HEK293 (cell line): Measurements from ENCODE around the gene PTPRN2.

ENCODE experiments used
- ATF2 ChIP-seq: fragments of 450-650 bp; formaldehyde crosslinking; IDR thresholded peaks from 2 replicates; pipeline ENCODE4 v1.5.1; 2016; ENCODE audit warnings: missing biosample characterization, missing genetic modification characterization, low read depth
- HIC1 ChIP-seq: fragments of 450-650 bp; formaldehyde crosslinking; IDR thresholded peaks from 2 replicates; pipeline ENCODE4 v1.5.1; 2016; ENCODE audit warnings: missing biosample characterization, missing genetic modification characterization
- KLF7 ChIP-seq: fragments of 450-650 bp; formaldehyde crosslinking; IDR thresholded peaks from 2 replicates; pipeline ENCODE4 v1.5.1; 2016; ENCODE audit warnings: missing biosample characterization, missing genetic modification characterization, borderline replicate concordance
- KLF8 ChIP-seq: fragments of 450-650 bp; formaldehyde crosslinking; IDR thresholded peaks from 2 replicates; pipeline ENCODE4 v1.5.1; 2016; ENCODE audit warnings: missing biosample characterization, missing genetic modification characterization
- SETDB1 ChIP-seq: IDR thresholded peaks from one replicate; pipeline ENCODE4 v1.6.1; 2017; ENCODE audit warnings: mild to moderate bottlenecking, low read length, moderate library complexity, mixed read lengths; ENCODE audit not compliant: insufficient read length
- TSHZ1 ChIP-seq: fragments of 450-650 bp; formaldehyde crosslinking; IDR thresholded peaks from 2 replicates; pipeline ENCODE4 v1.5.1; 2016; ENCODE audit warnings: missing biosample characterization, missing genetic modification characterization, borderline replicate concordance
- ZBTB10 ChIP-seq: fragments of 450-650 bp; formaldehyde crosslinking; IDR thresholded peaks from 2 replicates; pipeline ENCODE4 v1.5.1; 2016; ENCODE audit warnings: missing biosample characterization, missing genetic modification characterization
- ZBTB8A ChIP-seq: fragments of 450-650 bp; formaldehyde crosslinking; IDR thresholded peaks from 2 replicates; pipeline ENCODE4 v1.5.1; 2016; ENCODE audit warnings: missing biosample characterization, missing genetic modification characterization
- ZFP69B ChIP-seq: fragments of 450-650 bp; formaldehyde crosslinking; IDR thresholded peaks from 2 replicates; pipeline ENCODE4 v1.5.1; 2016; ENCODE audit warnings: missing biosample characterization, missing genetic modification characterization
- ZNF16 ChIP-seq: fragments of 450-650 bp; formaldehyde crosslinking; IDR thresholded peaks from 2 replicates; pipeline ENCODE4 v1.5.1; 2016; ENCODE audit warnings: low read depth, missing biosample characterization, missing genetic modification characterization
- ZNF18 ChIP-seq: fragments of 450-650 bp; formaldehyde crosslinking; IDR thresholded peaks from 2 replicates; pipeline ENCODE4 v1.5.1; 2016; ENCODE audit warnings: missing biosample characterization, missing genetic modification characterization
- ZNF184 ChIP-seq: fragments of 450-650 bp; IDR thresholded peaks from 2 replicates; pipeline ENCODE4 v1.5.1; 2018; ENCODE audit warnings: missing biosample characterization, mild to moderate bottlenecking, missing genetic modification characterization
- ZNF2 ChIP-seq: fragments of 450-650 bp; formaldehyde crosslinking; IDR thresholded peaks from 2 replicates; pipeline ENCODE4 v1.5.1; 2016; ENCODE audit warnings: missing biosample characterization, missing genetic modification characterization
- ZNF248 ChIP-seq: fragments of 450-650 bp; formaldehyde crosslinking; IDR thresholded peaks from 2 replicates; pipeline ENCODE4 v1.5.1; 2017; ENCODE audit warnings: missing biosample characterization, missing genetic modification characterization
- ZNF37A ChIP-seq: fragments of 450-650 bp; IDR thresholded peaks from 2 replicates; pipeline ENCODE4 v1.5.1; 2018; ENCODE audit warnings: missing biosample characterization, missing genetic modification characterization
- ZNF530 ChIP-seq: fragments of 450-650 bp; formaldehyde crosslinking; IDR thresholded peaks from 2 replicates; pipeline ENCODE4 v1.5.1; 2016; ENCODE audit warnings: low read depth, missing biosample characterization, missing genetic modification characterization
- ZNF585B ChIP-seq: fragments of 450-650 bp; formaldehyde crosslinking; IDR thresholded peaks from 2 replicates; pipeline ENCODE4 v1.5.1; 2016; ENCODE audit warnings: missing biosample characterization, missing genetic modification characterization
- ZNF596 ChIP-seq: fragments of 450-650 bp; IDR thresholded peaks from 2 replicates; pipeline ENCODE4 v1.5.0; 2018; ENCODE audit warnings: missing biosample characterization, mild to moderate bottlenecking, missing genetic modification characterization, moderate library complexity
- ZNF677 ChIP-seq: fragments of 450-650 bp; IDR thresholded peaks from 2 replicates; pipeline ENCODE4 v1.5.0; 2018; ENCODE audit warnings: missing biosample characterization, mild to moderate bottlenecking, missing genetic modification characterization, moderate library complexity
- ZNF707 ChIP-seq: fragments of 450-650 bp; formaldehyde crosslinking; IDR thresholded peaks from 2 replicates; pipeline ENCODE4 v1.5.1; 2016; ENCODE audit warnings: missing biosample characterization, missing genetic modification characterization
- ZSCAN4 ChIP-seq: fragments of 450-650 bp; formaldehyde crosslinking; IDR thresholded peaks from 2 replicates; pipeline ENCODE4 v1.5.1; 2017; ENCODE audit warnings: missing biosample characterization, missing genetic modification characterization
- ZSCAN5A ChIP-seq: fragments of 450-650 bp; formaldehyde crosslinking; IDR thresholded peaks from 2 replicates; pipeline ENCODE4 v1.5.1; 2016; ENCODE audit warnings: missing biosample characterization, missing genetic modification characterization

Gene PTPRN2

GRCh38 chr7:157881048-157881771 is 706.4 kb downstream of the PTPRN2 start (continued):
- TF ChIP-seq ZNF184 (tag by site-specific recombination), result peak; percentile 68
- TF ChIP-seq ZNF248 (tag by site-specific recombination), result no peak
- TF ChIP-seq ZNF18 (tag by site-specific recombination), result no peak
- no peak for TF ChIP-seq ZSCAN4 (tag by site-specific recombination)
- TF ChIP-seq ZBTB10 (tag by site-specific recombination), result no peak
- TF ChIP-seq ZNF677 (tag by site-specific recombination), result no peak
- TF ChIP-seq ZNF585B, result no peak
- TF ChIP-seq ZSCAN5A, result no peak
- TF ChIP-seq ZBTB8A (tag by site-specific recombination), result no peak
- peak; percentile 98 for TF ChIP-seq ATF2 (tag by site-specific recombination)
- TF ChIP-seq ZNF707 (tag by site-specific recombination), result 0 out of 2 replicates have a peak, but pooled peaks have one; percentile 44
- TF ChIP-seq ZNF2, result 0 out of 2 replicates have a peak, but pooled peaks have one; percentile 20
- TF ChIP-seq ZNF596 (tag by site-specific recombination), result no peak
- TF ChIP-seq ZNF530 (tag by site-specific recombination), result no peak
- peak; percentile 99 for TF ChIP-seq SETDB1
- peak; percentile 59 for TF ChIP-seq KLF8 (tag by site-specific recombination)
- no peak for TF ChIP-seq ZNF16 (tag by site-specific recombination)
- TF ChIP-seq TSHZ1, result no peak
- peak; percentile 56; the same call in 1 of the 2 replicates for TF ChIP-seq HIC1 (tag by site-specific recombination)
- peak; percentile 83 for TF ChIP-seq ZFP69B
- no peak for TF ChIP-seq KLF7
- TF ChIP-seq ZNF37A (tag by site-specific recombination), result no peak
